NCI-H2227 (cell line): ENCODE data around the gene METTL16.
"Not testable (repeated sequence)": the region's sequence is repeated elsewhere in the genome, so short reads cannot be mapped to it uniquely, and the experiment has no call there.

ENCODE experiments used
- DNase-seq: peaks from one replicate; lab custom pipeline; 2025; ENCODE audit not compliant: unreplicated experiment; lab: John Stamatoyannopoulos, UW

The METTL16 gene

DNA sequence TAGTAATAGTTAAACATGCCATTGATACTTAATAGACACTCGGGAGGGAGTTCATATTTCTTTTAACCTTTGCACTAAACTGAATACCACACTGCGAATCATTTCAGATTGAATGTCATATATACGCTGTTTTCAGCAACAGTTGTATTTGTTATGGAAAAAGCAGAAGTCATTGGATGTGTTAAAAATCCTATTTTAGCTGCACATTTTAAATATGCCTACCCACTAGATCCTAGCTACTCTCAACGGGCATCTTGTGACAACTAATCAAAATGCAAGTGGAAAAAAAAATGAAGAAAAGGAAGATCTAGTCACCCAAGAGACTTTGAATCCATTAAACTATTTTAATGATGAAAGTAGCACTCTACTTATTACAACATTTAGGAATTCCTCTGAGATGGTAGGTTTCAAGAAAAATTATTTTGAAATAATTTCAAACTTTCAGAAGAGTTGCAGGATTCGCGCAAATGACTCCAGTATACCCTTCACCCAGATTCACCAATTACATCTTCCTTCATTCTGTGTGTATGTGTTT is 59.4 kb downstream of the METTL16 start:
- DNase-seq: no peak

- DNase-seq: no peak
Observed at GRCh38 chr17:2450016-2450650, 61.6 kb downstream of the METTL16 start.

- no peak for DNase-seq
Observed at GRCh38 chr17:2449486-2449885, 62.2 kb downstream of the METTL16 start.

- not testable (repeated sequence) for DNase-seq
Observed at GRCh38 chr17:2447479-2447878, 64.2 kb downstream of the METTL16 start.

- no peak for DNase-seq
Observed at GRCh38 chr17:2445638-2446037, 66.0 kb downstream of the METTL16 start.

DNA sequence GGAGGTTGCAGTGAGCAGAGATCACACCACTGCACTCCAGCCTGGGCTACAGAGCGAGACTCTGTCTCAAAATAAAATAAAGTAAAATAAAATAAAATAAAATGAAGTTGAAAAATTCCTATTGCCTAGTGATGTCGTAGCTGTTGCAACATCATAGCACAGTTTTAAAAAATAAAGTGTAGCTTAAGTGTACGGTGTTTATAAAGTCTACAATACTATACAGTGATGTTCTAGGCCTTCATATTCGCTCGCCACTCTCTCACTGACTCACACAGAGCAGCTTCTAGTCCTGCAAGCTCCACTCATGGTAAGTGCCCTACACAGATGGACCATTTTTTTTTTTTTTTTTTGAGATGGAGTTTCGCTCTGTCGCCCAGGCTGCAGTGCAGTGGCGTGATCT is 67.3 kb downstream of the METTL16 start:
- no peak for DNase-seq

- no peak for DNase-seq
Observed at GRCh38 chr17:2442166-2442565, 69.5 kb downstream of the METTL16 start.

- no peak for DNase-seq
Observed at GRCh38 chr17:2440930-2441329, 70.8 kb downstream of the METTL16 start.

DNA sequence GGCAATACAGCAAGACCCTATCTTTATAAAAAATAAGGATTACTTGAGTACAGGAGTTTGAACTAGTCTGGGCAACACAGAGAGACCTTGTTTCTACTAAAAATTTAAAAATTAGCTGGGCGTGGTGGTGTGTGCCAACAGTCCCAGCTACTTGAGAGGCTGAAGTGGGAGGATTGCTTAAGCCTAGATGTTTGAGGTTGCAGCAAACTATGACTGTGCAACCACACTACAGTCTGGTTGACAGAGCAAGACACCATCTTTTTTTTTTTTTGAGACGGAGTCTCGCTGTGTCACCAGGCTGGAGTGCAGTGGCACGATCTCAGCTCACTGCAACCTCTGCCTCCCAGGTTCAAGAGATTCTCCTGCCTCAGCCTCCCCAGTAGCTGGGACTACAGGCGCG is 71.7 kb downstream of the METTL16 start:
- DNase-seq: not testable (repeated sequence)

DNA sequence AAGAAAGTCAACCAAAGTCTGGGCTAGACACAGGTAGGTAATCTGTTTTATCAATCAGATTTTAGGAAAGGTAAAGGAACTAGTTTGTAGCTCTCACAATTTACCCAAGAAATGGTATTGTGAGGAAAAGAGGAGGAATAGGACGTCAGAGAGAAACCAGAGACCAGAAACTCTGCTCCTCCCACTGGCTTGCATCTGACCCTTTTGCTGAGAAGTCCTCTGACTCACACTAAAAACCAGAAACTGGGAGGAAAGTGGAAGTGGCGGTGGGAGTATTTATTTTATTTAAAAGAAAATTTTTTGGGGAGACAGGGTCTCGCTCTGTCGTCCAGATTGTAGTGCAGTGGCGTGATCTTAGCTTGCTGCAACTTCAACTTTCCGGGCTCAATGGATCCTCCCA is 72.9 kb downstream of the METTL16 start:
- no peak for DNase-seq

DNA sequence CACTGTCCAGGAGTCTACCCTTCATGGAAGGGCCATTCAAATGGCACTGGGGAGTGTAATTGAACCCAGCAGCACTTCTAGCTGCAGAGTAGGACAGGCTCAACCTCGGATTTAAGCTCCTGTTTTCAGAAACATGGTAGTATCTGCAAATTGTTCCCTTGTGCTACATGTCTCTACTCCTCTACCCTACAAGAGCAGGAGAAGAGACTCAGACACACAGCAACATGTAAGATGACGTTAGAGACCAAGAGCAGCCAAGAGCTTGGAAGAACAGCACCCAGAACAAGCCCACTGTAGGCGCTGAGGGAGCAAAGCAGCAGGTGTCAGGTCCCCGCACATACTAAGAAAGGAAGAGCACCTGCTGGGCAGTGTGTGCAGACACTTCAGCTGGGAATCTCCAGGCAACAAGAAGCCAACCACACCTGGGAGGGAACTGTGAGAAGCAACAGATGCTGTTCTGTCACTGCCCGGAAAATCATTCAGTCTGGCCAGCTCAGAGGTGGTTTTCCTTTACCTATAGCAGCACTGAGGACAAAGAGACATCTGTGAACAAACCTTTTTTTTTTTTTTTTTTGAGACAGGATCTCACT is 75.3 kb downstream of the METTL16 start:
- no peak for DNase-seq

- DNase-seq: peak; percentile 63
Observed at GRCh38 chr17:2435862-2436261, 75.8 kb downstream of the METTL16 start.

GRCh38 chr17:2435181-2435741 is 76.4 kb downstream of the METTL16 start:
- DNase-seq: peak; percentile 86

GRCh38 chr17:2433696-2434095 is 78.0 kb downstream of the METTL16 start:
- no peak for DNase-seq

DNA sequence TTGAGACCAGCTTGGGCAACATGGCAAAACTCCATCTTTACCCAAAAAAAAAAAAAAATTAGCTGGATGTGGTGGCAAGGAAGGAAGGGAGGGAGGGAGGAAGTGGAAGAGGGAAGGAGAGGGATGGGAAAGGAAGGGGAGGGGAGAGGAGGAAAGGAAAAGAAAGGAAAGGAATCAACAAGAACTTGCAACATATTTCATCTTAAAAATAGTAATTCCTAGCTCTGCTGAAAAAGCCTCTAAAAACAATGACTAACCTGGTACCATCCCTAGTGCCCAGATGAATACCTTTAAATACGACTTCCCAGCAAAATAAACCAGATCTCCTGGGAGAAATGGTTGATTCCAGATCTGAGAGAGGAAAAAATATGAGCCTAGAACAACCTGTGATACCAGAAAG is 83.8 kb downstream of the METTL16 start:
- no peak for DNase-seq

- no peak for DNase-seq
Observed at GRCh38 chr17:2427215-2427614, 84.5 kb downstream of the METTL16 start.

DNA sequence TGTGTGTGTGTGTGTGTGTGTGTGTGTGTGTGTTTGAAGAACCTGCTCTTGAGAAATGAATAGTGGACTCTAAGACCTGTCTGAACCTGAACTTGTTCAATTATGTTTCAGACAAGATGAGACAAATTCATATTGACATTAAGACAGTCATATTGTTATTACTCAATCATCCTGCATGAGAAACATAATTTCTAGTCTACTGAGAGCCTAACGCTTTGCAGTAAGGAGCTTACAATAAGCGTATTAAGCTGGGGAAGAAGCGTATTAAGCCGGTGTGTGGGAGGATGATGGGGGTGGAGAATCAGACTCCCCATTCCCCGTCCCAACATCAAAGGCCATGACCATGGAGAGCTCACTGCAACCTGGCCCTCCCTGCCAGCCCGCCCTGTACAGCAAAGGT is 88.4 kb downstream of the METTL16 start:
- no peak for DNase-seq

- DNase-seq: peak; percentile 9
Observed at GRCh38 chr17:2421315-2422147, 90.2 kb downstream of the METTL16 start.

DNA sequence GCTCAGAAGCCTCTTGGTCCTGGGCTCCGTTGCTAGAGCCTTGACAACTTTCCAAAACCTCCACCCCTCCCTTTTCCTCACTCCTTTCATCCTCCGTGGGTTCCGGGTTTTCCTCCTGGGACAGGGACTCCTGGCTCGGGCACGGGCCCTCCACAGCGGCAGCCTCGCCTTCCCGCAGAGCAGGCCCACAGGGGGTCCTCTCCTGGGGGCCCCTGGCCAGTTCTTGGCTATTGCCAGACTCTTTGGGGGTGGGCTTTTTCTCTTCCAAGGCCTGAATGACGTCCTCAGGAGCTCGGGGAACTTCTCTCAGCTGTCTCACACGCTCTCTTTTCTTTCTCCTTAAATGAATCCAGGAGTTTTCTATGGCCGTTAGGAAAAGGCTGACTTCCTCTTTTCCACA is 91.5 kb downstream of the METTL16 start:
- DNase-seq: no peak

- no peak for DNase-seq
Observed at GRCh38 chr17:2419486-2419885, 92.2 kb downstream of the METTL16 start.

DNA sequence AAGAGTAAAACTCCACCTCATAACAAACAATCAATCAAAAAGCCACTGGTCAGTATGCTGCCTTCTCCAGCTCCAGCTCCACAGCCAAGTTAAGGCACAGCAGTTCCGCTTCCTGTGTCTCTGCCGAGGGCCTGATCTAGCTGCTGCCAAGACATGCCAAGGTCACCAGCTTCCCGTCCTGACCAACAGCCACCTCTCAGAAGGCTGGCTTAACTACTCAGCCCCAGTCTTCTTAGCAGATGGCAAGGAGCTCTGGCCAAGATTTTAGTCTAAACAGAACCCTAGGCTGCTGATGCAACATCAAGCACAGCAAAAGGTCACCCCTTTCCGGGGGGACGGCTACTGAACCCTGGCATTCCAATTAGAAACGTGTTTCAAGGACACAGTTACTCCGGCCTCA is 93.1 kb downstream of the METTL16 start:
- DNase-seq: no peak
